Measurements from ENCODE around the gene TLE4.

The TLE4 gene

GRCh38 chr9:79736051-79736450 is 164.3 kb downstream of the TLE4 start:
- no peaks in the 10 kb centered on the region for H3K4me1 ChIP-seq (ENCODE audit: control insufficient read depth in 2 of 2, insufficient read depth in 1 of 2, low read depth in 1 of 2, low read length in 2 of 2)
- no peak overlapping the region for H3K23ac ChIP-seq (ENCODE audit: low read depth, low read length, poor library complexity)
- H3K9ac ChIP-seq (ENCODE audit: low read depth, low read length, poor library complexity): no peak overlapping the region
- DNase-seq (ENCODE audit: low spot score): no peak
- no peaks in the 10 kb centered on the region for H3K36me3 ChIP-seq (replicated peaks in 1 of 2; ENCODE audit: control insufficient read depth in 2 of 2, insufficient read depth in 2 of 2, low read length in 2 of 2)
- peaks cover 0 to 2% of the 10 kb centered on the region in 2 donors for H3K9me3 ChIP-seq (replicated peaks in 1 of 2; ENCODE audit: control insufficient read depth in 2 of 2, insufficient read depth in 1 of 2, low read depth in 1 of 2, low read length in 2 of 2)
- no peak overlapping the region for H2AFZ ChIP-seq (ENCODE audit: low read length)
- H3K27ac ChIP-seq (replicated peaks; ENCODE audit: low read length): no peak overlapping the region
- no peaks in the 10 kb centered on the region for H3K27me3 ChIP-seq (ENCODE audit: control insufficient read depth in 3 of 3, insufficient read depth in 3 of 3, low read depth in 1 of 3, low read length in 3 of 3)
- no peak overlapping the region for H2BK12ac ChIP-seq (ENCODE audit: low read length)
- H4K8ac ChIP-seq (ENCODE audit: low read depth, low read length): no peak overlapping the region
- no peak overlapping the region for H2AK5ac ChIP-seq (ENCODE audit: low read depth, low read length)
- WGBS, 2 donors (ENCODE audit: extremely low coverage in 2 of 2, insufficient read length in 2 of 2, insufficient replicate concordance in 1 of 2): no CpG with 5 or more reads among the region's 5 CpGs
- no peak overlapping the region for H3K18ac ChIP-seq (ENCODE audit: low read length)
- H3K4me2 ChIP-seq (ENCODE audit: insufficient read depth, low read length, poor library complexity, severe bottlenecking): no peak overlapping the region
- H3K4me3 ChIP-seq (ENCODE audit: low read length in 2 of 2): no peak overlapping the region
- no peak overlapping the region for H4K91ac ChIP-seq (ENCODE audit: low read depth, low read length, poor library complexity)
- no peak overlapping the region for H3K4ac ChIP-seq (ENCODE audit: low read length)
- H2BK120ac ChIP-seq (ENCODE audit: low read depth, low read length): no peak overlapping the region
- H2BK15ac ChIP-seq (ENCODE audit: low read length): no peak overlapping the region
- no peak overlapping the region for H2BK5ac ChIP-seq (ENCODE audit: low read length)
- no peaks in the 10 kb centered on the region for H3K79me1 ChIP-seq (ENCODE audit: low read depth, low read length)
- H3K14ac ChIP-seq (ENCODE audit: low read length): no peak overlapping the region

- H2BK15ac ChIP-seq (ENCODE audit: low read length): no peak overlapping the region
- H3K23ac ChIP-seq (ENCODE audit: low read depth, low read length, poor library complexity): no peak overlapping the region
- H3K27ac ChIP-seq (replicated peaks; ENCODE audit: low read length): no peak overlapping the region
- no peak overlapping the region for H3K4me2 ChIP-seq (ENCODE audit: insufficient read depth, low read length, poor library complexity, severe bottlenecking)
- H3K36me3 ChIP-seq (replicated peaks in 1 of 2; ENCODE audit: control insufficient read depth in 2 of 2, insufficient read depth in 2 of 2, low read length in 2 of 2): no peaks in the 10 kb centered on the region
- H3K9ac ChIP-seq (ENCODE audit: low read depth, low read length, poor library complexity): no peak overlapping the region
- H3K18ac ChIP-seq (ENCODE audit: low read length): no peak overlapping the region
- no peak overlapping the region for H3K4ac ChIP-seq (ENCODE audit: low read length)
- peaks cover 0 to 2% of the 10 kb centered on the region in 2 donors for H3K9me3 ChIP-seq (replicated peaks in 1 of 2; ENCODE audit: control insufficient read depth in 2 of 2, insufficient read depth in 1 of 2, low read depth in 1 of 2, low read length in 2 of 2)
- no peaks in the 10 kb centered on the region for H3K4me1 ChIP-seq (ENCODE audit: control insufficient read depth in 2 of 2, insufficient read depth in 1 of 2, low read depth in 1 of 2, low read length in 2 of 2)
- no peaks in the 10 kb centered on the region for H3K27me3 ChIP-seq (ENCODE audit: control insufficient read depth in 3 of 3, insufficient read depth in 3 of 3, low read depth in 1 of 3, low read length in 3 of 3)
- no peak overlapping the region for H2AK5ac ChIP-seq (ENCODE audit: low read depth, low read length)
- no CpG with 5 or more reads among the region's 3 CpGs for WGBS, 2 donors (ENCODE audit: extremely low coverage in 2 of 2, insufficient read length in 2 of 2, insufficient replicate concordance in 1 of 2)
- no peaks in the 10 kb centered on the region for H3K79me1 ChIP-seq (ENCODE audit: low read depth, low read length)
- DNase-seq (ENCODE audit: low spot score): no peak
- no peak overlapping the region for H2AFZ ChIP-seq (ENCODE audit: low read length)
- no peak overlapping the region for H2BK5ac ChIP-seq (ENCODE audit: low read length)
- no peak overlapping the region for H2BK120ac ChIP-seq (ENCODE audit: low read depth, low read length)
- no peak overlapping the region for H4K91ac ChIP-seq (ENCODE audit: low read depth, low read length, poor library complexity)
- no peak overlapping the region for H2BK12ac ChIP-seq (ENCODE audit: low read length)
- no peak overlapping the region for H3K14ac ChIP-seq (ENCODE audit: low read length)
- H3K4me3 ChIP-seq (ENCODE audit: low read length in 2 of 2): no peak overlapping the region
- H4K8ac ChIP-seq (ENCODE audit: low read depth, low read length): no peak overlapping the region
Observed at GRCh38 chr9:79741381-79741780, 169.6 kb downstream of the TLE4 start.

GRCh38 chr9:79742110-79742721 is 170.5 kb downstream of the TLE4 start:
- Histone ChIP-seq H3K36me3 (replicated peaks in 1 of 2; ENCODE audit: control insufficient read depth in 2 of 2, insufficient read depth in 2 of 2, low read length in 2 of 2) (no peaks in the 10 kb centered on the region), H3K27me3 (ENCODE audit: control insufficient read depth in 3 of 3, insufficient read depth in 3 of 3, low read depth in 1 of 3, low read length in 3 of 3) (no peaks in the 10 kb centered on the region), H2AK5ac (ENCODE audit: low read depth, low read length) (no peak overlapping the region), H3K23ac (ENCODE audit: low read depth, low read length, poor library complexity) (no peak overlapping the region), H3K18ac (ENCODE audit: low read length) (no peak overlapping the region), H3K27ac (replicated peaks; ENCODE audit: low read length) (no peak overlapping the region), H2AFZ (ENCODE audit: low read length) (peak overlapping the region; percentile 69), H3K14ac (ENCODE audit: low read length) (no peak overlapping the region), H2BK15ac (ENCODE audit: low read length) (no peak overlapping the region), H3K79me1 (ENCODE audit: low read depth, low read length) (no peaks in the 10 kb centered on the region), H2BK5ac (ENCODE audit: low read length) (no peak overlapping the region), H3K4me3 (ENCODE audit: low read length in 2 of 2) (no peak overlapping the region), H2BK120ac (ENCODE audit: low read depth, low read length) (no peak overlapping the region), H2BK12ac (ENCODE audit: low read length) (no peak overlapping the region), H3K9me3 (replicated peaks in 1 of 2; ENCODE audit: control insufficient read depth in 2 of 2, insufficient read depth in 1 of 2, low read depth in 1 of 2, low read length in 2 of 2) (peaks cover 0 to 2% of the 10 kb centered on the region in 2 donors), H3K9ac (ENCODE audit: low read depth, low read length, poor library complexity) (no peak overlapping the region), H3K4me2 (ENCODE audit: insufficient read depth, low read length, poor library complexity, severe bottlenecking) (no peak overlapping the region), H3K4me1 (ENCODE audit: control insufficient read depth in 2 of 2, insufficient read depth in 1 of 2, low read depth in 1 of 2, low read length in 2 of 2) (no peaks in the 10 kb centered on the region), H4K8ac (ENCODE audit: low read depth, low read length) (no peak overlapping the region), H4K91ac (ENCODE audit: low read depth, low read length, poor library complexity) (no peak overlapping the region), H3K4ac (ENCODE audit: low read length) (no peak overlapping the region)
- DNase-seq (ENCODE audit: low spot score): no peak
- WGBS, 2 donors (ENCODE audit: extremely low coverage in 2 of 2, insufficient read length in 2 of 2, insufficient replicate concordance in 1 of 2): no CpG with 5 or more reads among the region's 4 CpGs

- no peaks in the 10 kb centered on the region for H3K4me1 ChIP-seq (ENCODE audit: control insufficient read depth in 2 of 2, insufficient read depth in 1 of 2, low read depth in 1 of 2, low read length in 2 of 2)
- no peaks in the 10 kb centered on the region for H3K36me3 ChIP-seq (replicated peaks in 1 of 2; ENCODE audit: control insufficient read depth in 2 of 2, insufficient read depth in 2 of 2, low read length in 2 of 2)
- H2AFZ ChIP-seq (ENCODE audit: low read length): no peak overlapping the region
- no peaks in the 10 kb centered on the region for H3K9me3 ChIP-seq (replicated peaks in 1 of 2; ENCODE audit: control insufficient read depth in 2 of 2, insufficient read depth in 1 of 2, low read depth in 1 of 2, low read length in 2 of 2)
- H2BK15ac ChIP-seq (ENCODE audit: low read length): no peak overlapping the region
- no peaks in the 10 kb centered on the region for H3K79me1 ChIP-seq (ENCODE audit: low read depth, low read length)
- H3K27ac ChIP-seq (replicated peaks; ENCODE audit: low read length): no peak overlapping the region
- no peak overlapping the region for H2BK12ac ChIP-seq (ENCODE audit: low read length)
- no peak for DNase-seq (ENCODE audit: low spot score)
- WGBS, 2 donors (ENCODE audit: extremely low coverage in 2 of 2, insufficient read length in 2 of 2, insufficient replicate concordance in 1 of 2): no CpG with 5 or more reads among the region's 6 CpGs
- no peak overlapping the region for H3K23ac ChIP-seq (ENCODE audit: low read depth, low read length, poor library complexity)
- no peak overlapping the region for H2BK120ac ChIP-seq (ENCODE audit: low read depth, low read length)
- no peak overlapping the region for H3K18ac ChIP-seq (ENCODE audit: low read length)
- no peak overlapping the region for H3K4ac ChIP-seq (ENCODE audit: low read length)
- no peak overlapping the region for H4K8ac ChIP-seq (ENCODE audit: low read depth, low read length)
- no peak overlapping the region for H3K4me2 ChIP-seq (ENCODE audit: insufficient read depth, low read length, poor library complexity, severe bottlenecking)
- H3K4me3 ChIP-seq (ENCODE audit: low read length in 2 of 2): no peak overlapping the region
- no peak overlapping the region for H3K14ac ChIP-seq (ENCODE audit: low read length)
- no peak overlapping the region for H2BK5ac ChIP-seq (ENCODE audit: low read length)
- no peak overlapping the region for H2AK5ac ChIP-seq (ENCODE audit: low read depth, low read length)
- no peaks in the 10 kb centered on the region for H3K27me3 ChIP-seq (ENCODE audit: control insufficient read depth in 3 of 3, insufficient read depth in 3 of 3, low read depth in 1 of 3, low read length in 3 of 3)
- H4K91ac ChIP-seq (ENCODE audit: low read depth, low read length, poor library complexity): no peak overlapping the region
- H3K9ac ChIP-seq (ENCODE audit: low read depth, low read length, poor library complexity): no peak overlapping the region
Observed at GRCh38 chr9:79744521-79744920, 172.8 kb downstream of the TLE4 start.
